Ascending aorta (tissue), 2 donors: ENCODE measurements around the gene PHPT1. TPM values are rescaled to one million over a fixed set of nuclear protein-coding genes. Genes with fewer than 3 reads are reported as not detected.
"Not testable (repeated sequence)": the region's sequence is repeated elsewhere in the genome, so short reads cannot be mapped to it uniquely, and the experiment has no call there.

Source experiments
- DNase-seq, 2 donors: peaks; one replicate each; pipeline ENCODE4 v3.0.0-alpha.2; 2019; ENCODE audit warnings: low spot score in 2 of 2
- H3K27ac ChIP-seq, 2 donors: fragments of 200-600 bp; sonication (generic); one replicate each; pipeline ENCODE4 v1.5.1; 2016 to 2017; ENCODE audit warnings: mild to moderate bottlenecking in 1 of 2
- H3K27me3 ChIP-seq: fragments of 200-600 bp; sonication (generic); one replicate; pipeline ENCODE4 v1.5.1; 2017
- H3K36me3 ChIP-seq, 2 donors: fragments of 200-600 bp; sonication (generic); one replicate each; pipeline ENCODE4 v1.5.1; 2016
- H3K4me1 ChIP-seq, 2 donors: fragments of 200-600 bp; sonication (generic); one replicate each; pipeline ENCODE4 v1.5.1; 2016 to 2017; ENCODE audit warnings: mild to moderate bottlenecking in 1 of 2
- H3K4me3 ChIP-seq, 2 donors: fragments of 200-600 bp; sonication (generic); one replicate each; pipeline ENCODE4 v1.5.1; 2016 to 2017; ENCODE audit warnings: mild to moderate bottlenecking in 1 of 2
- H3K9me3 ChIP-seq, 2 donors: fragments of 200-600 bp; sonication (generic); one replicate each; pipeline ENCODE4 v1.5.1; 2016
- intact Hi-C: fragments of 100-400 bp; cut with DNase I; formaldehyde crosslinking; loops from one replicate; pipeline ENCODE4 v1.15.1; 2023
- total RNA-seq: library from RNA; depleted of rRNA; stranded (reverse); fragments of >200 nt; gene quantifications from one replicate; pipeline ENCODE4 v1.1.0, GENCODE V29; 2016
- TF ChIP-seq, protein P1 (sequence below), 3 experiments: fragments of 200-600 bp in 2 of 3; fragments of 450-650 bp in 1 of 3; sonication (generic) in 2 of 3; IDR thresholded peaks; one replicate each; pipeline ENCODE4 v1.5.1; 2016 to 2019; ENCODE audit warnings: antibody characterized with exemption in 3 of 3, mild to moderate bottlenecking in 1 of 3, moderate library complexity in 1 of 3

Gene PHPT1
- total RNA-seq, 1 donor from 2014 or later = 108 TPM

DNA sequence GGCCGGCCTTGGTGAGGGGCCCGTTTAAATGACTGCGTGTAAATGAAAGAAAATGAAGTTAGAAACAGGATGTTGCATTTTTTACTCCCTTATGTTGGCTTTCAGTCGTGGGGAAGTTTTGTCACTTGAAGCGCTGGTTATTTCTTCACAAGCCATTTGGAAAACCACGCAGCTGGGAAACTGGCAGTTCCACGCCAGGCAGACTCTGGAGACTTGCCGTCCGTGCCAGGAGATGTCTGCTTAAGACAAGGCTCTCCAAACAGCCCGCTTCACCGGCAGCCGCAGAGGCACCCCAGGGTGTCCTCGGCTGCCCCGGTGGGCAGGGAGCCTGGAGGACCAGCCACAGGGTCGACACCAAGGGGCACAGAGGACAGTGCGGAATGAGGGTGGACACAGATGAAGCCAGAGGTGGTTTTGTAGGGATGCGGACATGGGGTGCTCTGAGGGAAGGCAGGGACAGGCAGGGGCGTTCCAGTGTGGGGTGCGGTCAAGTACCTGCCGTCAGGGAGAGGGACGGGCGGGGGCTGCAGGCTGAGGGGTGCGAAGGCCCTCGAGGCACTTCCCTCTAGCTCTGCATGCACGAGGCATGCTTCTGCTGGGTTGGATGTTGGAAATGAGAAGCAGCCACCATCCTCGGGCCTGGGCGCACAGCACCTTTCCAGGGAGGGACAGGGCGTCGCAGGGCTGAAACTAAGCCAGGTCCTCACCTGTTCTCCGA lies 18.0 kb upstream of the PHPT1 start:
- no peak overlapping the region for H3K27ac ChIP-seq
- H3K9me3 ChIP-seq = no peaks in the 10 kb centered on the region
- TF ChIP-seq, protein P1, sequence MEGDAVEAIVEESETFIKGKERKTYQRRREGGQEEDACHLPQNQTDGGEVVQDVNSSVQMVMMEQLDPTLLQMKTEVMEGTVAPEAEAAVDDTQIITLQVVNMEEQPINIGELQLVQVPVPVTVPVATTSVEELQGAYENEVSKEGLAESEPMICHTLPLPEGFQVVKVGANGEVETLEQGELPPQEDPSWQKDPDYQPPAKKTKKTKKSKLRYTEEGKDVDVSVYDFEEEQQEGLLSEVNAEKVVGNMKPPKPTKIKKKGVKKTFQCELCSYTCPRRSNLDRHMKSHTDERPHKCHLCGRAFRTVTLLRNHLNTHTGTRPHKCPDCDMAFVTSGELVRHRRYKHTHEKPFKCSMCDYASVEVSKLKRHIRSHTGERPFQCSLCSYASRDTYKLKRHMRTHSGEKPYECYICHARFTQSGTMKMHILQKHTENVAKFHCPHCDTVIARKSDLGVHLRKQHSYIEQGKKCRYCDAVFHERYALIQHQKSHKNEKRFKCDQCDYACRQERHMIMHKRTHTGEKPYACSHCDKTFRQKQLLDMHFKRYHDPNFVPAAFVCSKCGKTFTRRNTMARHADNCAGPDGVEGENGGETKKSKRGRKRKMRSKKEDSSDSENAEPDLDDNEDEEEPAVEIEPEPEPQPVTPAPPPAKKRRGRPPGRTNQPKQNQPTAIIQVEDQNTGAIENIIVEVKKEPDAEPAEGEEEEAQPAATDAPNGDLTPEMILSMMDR (IDR thresholded peaks at IDR 0.05) = no peak
- no peaks in the 10 kb centered on the region for H3K4me1 ChIP-seq
- intact Hi-C loops = no loop called here
- no peak overlapping the region for H3K4me3 ChIP-seq
- no peaks in the 10 kb centered on the region for H3K27me3 ChIP-seq
- peaks cover 50 to 71% of the 10 kb centered on the region in 2 donors for H3K36me3 ChIP-seq
- DNase-seq = no peak

GRCh38 chr9:136831720-136832104 lies 17.5 kb upstream of the PHPT1 start:
- DNase-seq = no peak
- H3K36me3 ChIP-seq = peaks cover 44 to 70% of the 10 kb centered on the region in 2 donors
- no peaks in the 10 kb centered on the region for H3K9me3 ChIP-seq
- no peak overlapping the region for H3K4me3 ChIP-seq
- no peak overlapping the region for H3K27ac ChIP-seq
- intact Hi-C loops = no loop called here
- H3K27me3 ChIP-seq = no peaks in the 10 kb centered on the region
- TF ChIP-seq, protein P1 (IDR thresholded peaks at IDR 0.05) = no peak
- H3K4me1 ChIP-seq = no peaks in the 10 kb centered on the region

DNA sequence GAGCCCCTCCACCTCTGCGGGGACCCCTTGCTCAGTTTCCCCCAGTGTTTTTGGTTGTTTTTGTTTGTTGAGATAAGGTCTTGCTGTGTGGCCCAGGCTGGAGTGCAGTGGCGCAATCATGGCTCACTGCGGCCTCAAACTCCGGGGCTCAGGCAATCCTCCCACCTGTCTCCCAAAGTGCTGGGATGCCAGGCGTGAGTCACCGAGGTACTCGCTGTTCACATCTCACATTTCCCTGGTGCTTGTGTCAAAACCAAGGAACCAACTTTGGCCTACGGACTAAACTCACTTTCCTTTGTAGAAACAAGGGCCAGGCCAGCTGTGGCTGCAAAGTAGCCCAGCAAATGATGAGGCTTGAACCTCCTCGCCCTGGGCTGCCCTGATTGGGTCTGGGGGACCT lies 16.6 kb upstream of the PHPT1 start:
- Histone ChIP-seq H3K27me3 (no peaks in the 10 kb centered on the region), H3K9me3 (no peaks in the 10 kb centered on the region), H3K4me1 (no peaks in the 10 kb centered on the region), H3K4me3 (no peak overlapping the region), H3K36me3 (peaks cover 43 to 72% of the 10 kb centered on the region in 2 donors), H3K27ac (no peak overlapping the region)
- TF ChIP-seq, protein P1 (IDR thresholded peaks at IDR 0.05) = no peak
- intact Hi-C loops = no loop called here
- DNase-seq = no peak

DNA sequence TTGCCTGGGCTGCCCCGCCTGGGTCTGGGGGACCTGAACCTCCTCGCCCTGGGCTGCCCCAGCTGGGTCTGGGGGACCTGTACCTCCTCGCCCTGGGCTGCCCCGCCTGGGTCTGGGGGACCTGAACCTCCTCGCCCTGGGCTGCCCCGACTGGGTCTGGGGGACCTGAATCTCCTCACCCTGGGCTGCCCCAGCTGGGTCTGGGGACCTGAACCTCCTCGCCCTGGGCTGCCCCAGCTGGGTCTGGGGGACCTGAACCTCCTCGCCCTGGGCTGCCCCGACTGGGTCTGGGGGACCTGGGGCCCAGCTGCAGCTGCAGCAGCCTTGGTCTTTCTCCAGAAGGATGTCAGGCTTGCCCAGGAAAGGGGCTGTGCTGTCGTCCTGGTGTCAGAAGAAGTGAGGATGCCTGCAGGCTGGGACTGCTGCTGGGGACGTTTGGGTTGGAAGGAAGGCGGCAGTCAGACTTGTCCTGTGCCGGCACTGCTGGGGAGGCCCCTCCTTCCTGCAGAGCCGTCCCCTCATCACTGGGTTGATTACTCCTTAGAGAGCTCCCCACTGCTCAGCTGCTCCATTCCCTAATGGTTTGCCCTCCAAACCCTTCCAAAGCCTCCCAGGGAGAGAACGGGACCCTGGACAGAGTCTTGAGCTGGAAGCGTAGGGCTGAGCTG lies 15.7 kb upstream of the PHPT1 start:
- intact Hi-C loops, H3K27ac ChIP-seq, H3K4me1 ChIP-seq, H3K4me3 ChIP-seq, H3K9me3 ChIP-seq, DNase-seq, H3K27me3 ChIP-seq: not testable (repeated sequence)
- peaks cover 41 to 73% of the 10 kb centered on the region in 2 donors for H3K36me3 ChIP-seq

DNA sequence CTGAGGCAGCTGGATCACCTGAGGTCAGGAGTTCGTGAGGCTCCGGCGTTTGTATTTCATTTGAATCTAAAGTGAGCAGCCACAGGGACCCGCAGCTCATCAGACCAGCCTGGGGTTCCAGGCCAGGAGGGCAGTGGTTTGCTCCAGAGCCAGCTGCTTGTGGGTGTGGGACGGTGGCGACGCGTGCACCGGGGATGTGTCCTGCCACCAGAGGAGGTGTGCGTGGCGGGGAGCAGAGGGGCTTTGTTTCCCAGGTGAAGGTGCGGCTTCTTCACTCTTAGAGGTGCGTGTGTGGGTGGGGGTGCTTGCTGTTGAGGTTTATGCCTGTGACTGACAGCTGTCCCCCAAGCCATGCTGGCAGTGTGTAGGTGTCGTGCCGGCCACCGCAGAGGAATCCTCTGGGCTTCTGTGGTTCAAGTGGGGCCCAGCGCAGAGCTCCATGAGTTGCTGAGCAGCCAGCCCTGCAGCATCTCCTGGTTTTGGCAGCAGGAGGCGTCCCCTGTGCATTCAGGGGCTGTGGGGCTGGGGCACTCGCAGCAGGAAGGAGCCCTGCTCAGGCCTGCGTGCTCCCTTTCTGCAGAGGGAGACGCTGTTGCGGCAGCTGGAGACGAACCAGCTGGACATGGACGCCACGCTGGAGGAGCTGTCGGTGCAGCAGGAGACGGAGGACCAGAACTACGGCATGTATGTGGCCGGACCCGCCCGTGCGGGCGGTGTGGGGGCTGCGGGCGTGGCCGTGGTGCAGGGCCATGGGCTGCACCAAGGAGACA lies 13.9 kb upstream of the PHPT1 start:
- DNase-seq = no peak
- intact Hi-C loops = no loop called here
- Histone ChIP-seq H3K9me3 (no peaks in the 10 kb centered on the region), H3K4me1 (no peaks in the 10 kb centered on the region), H3K4me3 (no peak overlapping the region), H3K27me3 (no peaks in the 10 kb centered on the region), H3K36me3 (peaks cover 36 to 72% of the 10 kb centered on the region in 2 donors), H3K27ac (no peak overlapping the region)
- TF ChIP-seq, protein P1 (IDR thresholded peaks at IDR 0.05) = no peak
